SJCRH30 (cell line): Measurements from ENCODE around the gene BICD2. TPM values are rescaled to one million over a fixed set of nuclear protein-coding genes. Genes with fewer than 3 reads are reported as not detected.
A peak's percentile ranks its signal among the peaks of the same experiment; 100 is the strongest.

ENCODE experiments used
- DNase-seq, 2 experiments: peaks; one replicate each; pipeline ENCODE4 v3.0.0-alpha.2; 2015 to 2020
- H3K27ac ChIP-seq: fragments of 250-450 bp; sonication (Bioruptor Pico); 2 replicates; pipeline ENCODE4 v1.5.1; 2020; ENCODE audit warnings: mild to moderate bottlenecking, moderate library complexity
- H3K27me3 ChIP-seq: fragments of 250-450 bp; sonication (Bioruptor Pico); 2 replicates; pipeline ENCODE4 v1.5.1; 2020; ENCODE audit warnings: mild to moderate bottlenecking, moderate library complexity
- H3K36me3 ChIP-seq: fragments of 250-450 bp; sonication (Bioruptor Pico); 2 replicates; pipeline ENCODE4 v1.5.1; 2020; ENCODE audit warnings: mild to moderate bottlenecking, moderate library complexity
- H3K4me1 ChIP-seq: fragments of 250-450 bp; sonication (Bioruptor Pico); 2 replicates; pipeline ENCODE4 v1.5.1; 2020; ENCODE audit warnings: mild to moderate bottlenecking, moderate library complexity
- H3K4me3 ChIP-seq: fragments of 250-450 bp; sonication (Bioruptor Pico); 2 replicates; pipeline ENCODE4 v1.5.1; 2020; ENCODE audit warnings: mild to moderate bottlenecking, moderate library complexity
- H3K9me3 ChIP-seq: fragments of 250-450 bp; sonication (Bioruptor Pico); replicated peaks from 2 replicates; pipeline ENCODE4 v1.5.1; 2020; ENCODE audit warnings: mild to moderate bottlenecking, moderate library complexity
- total RNA-seq: library from RNA; depleted of rRNA; stranded (reverse); fragments of >200 nt; shearing (Covaris generic); gene quantifications from 2 replicates; pipeline ENCODE4 v1.2.3, GENCODE V29; 2014

The BICD2 gene
- total RNA-seq, 1 experiment from 2014 or later: 64.6 TPM

DNA sequence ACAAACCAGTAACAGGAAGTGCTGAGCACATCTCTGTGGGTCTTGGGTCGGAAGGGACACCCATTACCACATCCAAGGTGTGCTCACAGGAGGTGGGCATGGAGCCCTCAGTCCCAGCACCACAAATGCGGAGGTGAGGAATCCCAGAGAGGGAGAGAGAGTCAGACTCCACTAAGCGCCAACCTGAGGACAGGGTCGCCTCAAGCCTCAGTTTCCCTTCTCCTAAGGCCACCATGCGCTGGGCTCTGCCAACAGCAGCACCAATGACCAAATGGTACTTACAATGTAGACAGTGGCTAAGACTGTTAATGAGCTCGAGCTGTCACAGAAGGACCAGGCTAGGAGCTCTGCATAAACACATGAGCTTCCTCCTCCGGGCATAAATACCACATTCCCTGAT lies 43.1 kb downstream of the BICD2 start:
- no peaks in the 10 kb centered on the region for H3K27me3 ChIP-seq
- no peak for DNase-seq
- H3K27ac ChIP-seq: no peak overlapping the region
- H3K36me3 ChIP-seq: peaks cover 76% of the 10 kb centered on the region
- peaks cover 8% of the 10 kb centered on the region for H3K4me1 ChIP-seq
- no peaks in the 10 kb centered on the region for H3K9me3 ChIP-seq
- no peak overlapping the region for H3K4me3 ChIP-seq

DNA sequence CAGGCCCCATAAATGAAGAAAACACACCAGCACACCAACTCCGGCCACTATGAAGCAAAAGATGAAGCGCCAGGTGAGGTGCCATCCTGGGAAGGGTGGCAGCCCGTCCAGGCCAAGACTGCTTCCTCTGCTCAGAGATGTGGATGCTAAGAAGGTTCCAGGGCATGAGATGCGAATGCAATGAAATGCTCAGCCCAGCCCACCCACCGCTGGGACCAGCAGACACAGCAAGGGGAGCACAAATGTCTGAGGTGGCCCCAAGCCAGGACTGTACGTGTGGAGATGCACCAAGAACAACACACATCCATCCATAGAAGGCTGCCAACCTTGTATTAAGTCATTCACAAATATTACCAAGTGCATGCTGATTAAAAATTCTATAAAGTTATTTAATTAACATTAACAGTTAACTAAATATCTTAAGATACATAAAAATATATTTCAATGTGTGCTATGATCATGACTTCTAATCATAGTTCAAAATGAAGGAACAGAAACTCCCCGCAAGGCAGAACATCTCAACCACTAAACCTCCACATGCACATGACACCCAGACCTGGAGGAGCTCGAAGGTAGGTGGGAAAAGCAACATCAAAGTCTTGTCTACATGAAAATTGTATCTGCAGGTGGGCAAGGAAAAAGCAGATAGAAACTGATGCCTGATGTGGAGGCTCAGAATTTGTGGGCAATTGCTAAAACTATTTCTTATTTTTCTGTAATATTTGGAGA lies 43.7 kb downstream of the BICD2 start:
- DNase-seq: no peak
- Histone ChIP-seq H3K27ac (no peak overlapping the region), H3K4me1 (peaks cover 2% of the 10 kb centered on the region), H3K4me3 (no peak overlapping the region), H3K9me3 (no peaks in the 10 kb centered on the region), H3K36me3 (peaks cover 75% of the 10 kb centered on the region), H3K27me3 (no peaks in the 10 kb centered on the region)

- H3K4me3 ChIP-seq: no peak overlapping the region
- H3K9me3 ChIP-seq: no peaks in the 10 kb centered on the region
- no peaks in the 10 kb centered on the region for H3K27me3 ChIP-seq
- DNase-seq: no peak
- peaks cover 78% of the 10 kb centered on the region for H3K36me3 ChIP-seq
- H3K4me1 ChIP-seq: no peaks in the 10 kb centered on the region
- no peak overlapping the region for H3K27ac ChIP-seq
Observed at GRCh38 chr9:92720209-92720765, 44.3 kb downstream of the BICD2 start.

DNA sequence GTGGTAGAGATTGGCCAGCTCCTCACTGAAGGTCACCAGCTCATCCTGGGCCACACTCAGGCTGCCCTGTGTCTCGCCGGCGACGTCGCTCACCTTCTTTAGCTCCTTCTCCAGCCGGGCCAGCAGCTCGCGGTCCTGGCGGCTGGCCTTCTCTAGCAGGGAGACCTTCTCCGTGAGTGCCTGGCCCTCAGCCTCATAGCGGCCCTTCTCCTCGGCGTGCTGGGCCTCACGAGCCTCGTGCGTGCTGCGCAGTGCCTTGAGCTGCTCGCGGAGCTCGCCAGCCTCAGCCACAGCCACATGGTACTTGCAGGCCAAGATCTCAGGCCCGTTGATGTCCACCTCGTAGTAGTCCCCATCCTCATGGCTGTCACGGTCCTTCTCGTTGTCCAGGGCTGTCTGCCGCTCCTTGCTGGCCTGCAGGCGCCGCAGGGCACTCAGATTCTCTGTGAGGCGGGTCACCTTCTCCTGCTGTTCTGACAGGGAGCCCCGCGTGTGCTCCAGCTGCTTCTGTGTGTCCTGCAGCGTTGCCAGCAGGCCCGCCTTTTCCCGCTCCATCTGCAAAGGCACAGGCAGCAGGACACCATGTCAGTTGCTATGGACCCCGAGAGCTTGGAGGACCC lies 45.5 kb downstream of the BICD2 start:
- Histone ChIP-seq H3K4me1 (no peaks in the 10 kb centered on the region), H3K36me3 (peaks cover 87% of the 10 kb centered on the region), H3K4me3 (no peak overlapping the region)

GRCh38 chr9:92718086-92719001 lies 46.3 kb downstream of the BICD2 start:
- Histone ChIP-seq H3K27ac (no peak overlapping the region), H3K4me1 (no peaks in the 10 kb centered on the region), H3K4me3 (no peak overlapping the region), H3K36me3 (peaks cover 91% of the 10 kb centered on the region), H3K27me3 (no peaks in the 10 kb centered on the region), H3K9me3 (no peaks in the 10 kb centered on the region)
- no peak for DNase-seq

More for the DNA sequence above, 45.5 kb downstream of the BICD2 start:
- Histone ChIP-seq H3K27ac (no peak overlapping the region), H3K9me3 (no peaks in the 10 kb centered on the region), H3K27me3 (no peaks in the 10 kb centered on the region)
- DNase-seq: no peak

GRCh38 chr9:92717201-92718085 lies 47.2 kb downstream of the BICD2 start:
- DNase-seq: no peak
- Histone ChIP-seq H3K27me3 (no peaks in the 10 kb centered on the region), H3K27ac (no peak overlapping the region), H3K9me3 (no peaks in the 10 kb centered on the region), H3K36me3 (peaks cover 89% of the 10 kb centered on the region), H3K4me3 (no peak overlapping the region), H3K4me1 (no peaks in the 10 kb centered on the region)

DNA sequence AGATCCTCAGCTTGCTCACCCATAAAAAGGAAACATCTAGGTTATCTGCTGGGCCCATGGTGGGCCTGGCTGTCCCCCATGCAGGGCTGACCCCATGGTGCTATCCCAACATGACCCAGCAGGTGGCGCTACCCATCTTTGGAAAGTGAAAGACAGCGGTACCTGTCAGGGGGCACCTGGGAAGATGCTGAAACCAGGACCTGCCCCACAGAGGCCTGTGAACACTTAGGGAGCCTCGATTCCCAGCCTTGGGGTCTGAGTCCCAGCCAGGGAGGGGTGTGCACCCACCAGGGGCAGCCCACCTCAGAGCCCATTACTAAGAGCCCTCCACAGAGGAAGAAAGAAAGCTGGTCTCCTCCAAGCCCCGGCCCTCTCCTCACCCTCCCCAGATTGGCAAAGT lies 48.1 kb downstream of the BICD2 start:
- no peaks in the 10 kb centered on the region for H3K27me3 ChIP-seq
- H3K36me3 ChIP-seq: peaks cover 89% of the 10 kb centered on the region
- peak; percentile 67 to 79 for DNase-seq
- H3K27ac ChIP-seq: no peak overlapping the region
- no peaks in the 10 kb centered on the region for H3K4me1 ChIP-seq
- no peak overlapping the region for H3K4me3 ChIP-seq
- no peaks in the 10 kb centered on the region for H3K9me3 ChIP-seq

- no peaks in the 10 kb centered on the region for H3K9me3 ChIP-seq
- H3K4me3 ChIP-seq: no peak overlapping the region
- H3K27me3 ChIP-seq: no peaks in the 10 kb centered on the region
- peaks cover 89% of the 10 kb centered on the region for H3K36me3 ChIP-seq
- DNase-seq: no peak
- H3K4me1 ChIP-seq: no peaks in the 10 kb centered on the region
- H3K27ac ChIP-seq: no peak overlapping the region
Observed at GRCh38 chr9:92715488-92716231, 49.0 kb downstream of the BICD2 start.

GRCh38 chr9:92714787-92715487 lies 49.7 kb downstream of the BICD2 start:
- DNase-seq: no peak

GRCh38 chr9:92714016-92714415 lies 50.6 kb downstream of the BICD2 start:
- H3K4me1 ChIP-seq: no peaks in the 10 kb centered on the region
- no peak overlapping the region for H3K27ac ChIP-seq
- H3K27me3 ChIP-seq: no peaks in the 10 kb centered on the region
- peaks cover 74% of the 10 kb centered on the region for H3K36me3 ChIP-seq
- no peaks in the 10 kb centered on the region for H3K9me3 ChIP-seq
- DNase-seq: no peak
- no peak overlapping the region for H3K4me3 ChIP-seq

More at GRCh38 chr9:92714787-92715487, 49.7 kb downstream of the BICD2 start:
- Histone ChIP-seq H3K4me1 (no peaks in the 10 kb centered on the region), H3K27me3 (no peaks in the 10 kb centered on the region), H3K36me3 (peaks cover 83% of the 10 kb centered on the region), H3K4me3 (no peak overlapping the region), H3K9me3 (no peaks in the 10 kb centered on the region), H3K27ac (no peak overlapping the region)

DNA sequence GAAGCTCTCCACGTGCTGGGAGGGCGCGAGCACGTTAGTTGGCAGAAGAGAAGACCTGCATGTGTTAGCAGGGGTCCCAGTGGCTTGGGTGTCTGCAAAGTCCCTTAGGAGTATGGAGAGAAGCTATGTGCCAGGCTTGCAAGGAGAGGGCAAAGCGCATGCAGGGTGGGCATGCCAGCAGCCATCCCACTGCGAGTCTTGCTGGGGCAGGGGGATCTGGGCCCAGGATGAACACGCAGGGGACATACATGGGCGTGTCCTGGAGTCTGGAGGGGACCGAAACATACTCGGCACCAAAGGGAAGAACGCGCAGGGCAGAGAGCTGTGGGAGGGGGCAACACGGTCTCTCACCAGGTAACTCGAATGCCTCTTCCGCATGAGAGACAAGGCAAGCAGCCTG lies 51.1 kb downstream of the BICD2 start:
- Histone ChIP-seq H3K4me1 (no peaks in the 10 kb centered on the region), H3K36me3 (peaks cover 73% of the 10 kb centered on the region), H3K9me3 (no peaks in the 10 kb centered on the region), H3K27me3 (no peaks in the 10 kb centered on the region), H3K27ac (no peak overlapping the region), H3K4me3 (no peak overlapping the region)
- DNase-seq: no peak

- H3K27me3 ChIP-seq: no peaks in the 10 kb centered on the region
- H3K4me1 ChIP-seq: no peaks in the 10 kb centered on the region
- DNase-seq: no peak
- H3K4me3 ChIP-seq: no peak overlapping the region
- no peaks in the 10 kb centered on the region for H3K9me3 ChIP-seq
- H3K36me3 ChIP-seq: peaks cover 65% of the 10 kb centered on the region
- H3K27ac ChIP-seq: no peak overlapping the region
Observed at GRCh38 chr9:92712767-92713166, 51.9 kb downstream of the BICD2 start.

GRCh38 chr9:92711844-92712243 lies 52.8 kb downstream of the BICD2 start:
- DNase-seq: no peak
- Histone ChIP-seq H3K4me3 (no peak overlapping the region), H3K36me3 (peaks cover 58% of the 10 kb centered on the region), H3K4me1 (no peaks in the 10 kb centered on the region), H3K27me3 (no peaks in the 10 kb centered on the region), H3K27ac (no peak overlapping the region), H3K9me3 (no peaks in the 10 kb centered on the region)
